Measurements from ENCODE around the gene BTBD10. TPM values are rescaled to one million over a fixed set of nuclear protein-coding genes. Genes with fewer than 3 reads are reported as not detected.

The BTBD10 gene
- total and polyA plus RNA-seq, 2 of the 13 experiments (the other 11 are each of a cell fraction or from before 2014, with no cell fraction given): 9.8 to 26.6 TPM

DNA sequence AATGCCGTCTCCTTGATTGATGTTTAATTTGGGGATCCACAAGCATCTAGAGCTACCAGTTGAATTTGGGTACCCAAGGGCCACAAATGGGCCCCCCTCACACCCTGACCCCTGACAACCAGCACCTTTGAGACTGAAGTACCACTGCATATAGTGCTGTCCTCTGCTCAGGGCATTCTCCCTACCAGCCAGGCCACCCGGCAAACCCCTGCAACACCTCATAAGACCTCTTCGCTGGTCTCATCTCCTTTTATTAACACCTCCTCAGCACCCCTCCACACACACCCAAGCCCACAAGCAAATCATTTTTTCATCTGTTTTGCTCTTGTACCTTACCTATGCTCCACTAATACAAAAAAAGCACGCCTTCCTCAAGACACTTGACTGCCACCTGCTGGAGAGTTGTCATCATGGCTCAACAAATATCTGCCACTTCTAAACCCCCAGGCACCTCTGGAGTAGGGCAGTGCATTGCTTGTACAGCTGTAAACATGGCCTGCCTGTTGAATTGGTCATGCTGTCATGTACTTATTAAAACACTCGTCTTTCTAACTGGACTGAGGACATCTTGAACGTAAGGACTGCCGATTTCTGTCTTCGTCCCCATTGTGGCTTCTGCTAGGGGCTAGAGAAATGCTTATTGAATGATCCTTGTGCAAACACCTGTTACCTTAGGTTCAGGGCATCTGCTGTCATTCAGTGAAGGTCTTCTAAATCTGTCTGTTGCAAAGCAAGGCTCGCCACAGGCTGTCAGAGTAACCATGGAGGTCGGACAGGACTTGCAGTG lies 118.9 kb downstream of the BTBD10 start:
- no peak overlapping the region for H3K9ac ChIP-seq (ENCODE audit: insufficient read depth, low read depth, low read length)
- no peaks in the 10 kb centered on the region for H3K9me3 ChIP-seq (ENCODE audit: low read length)
- no peak overlapping the region for H3K4me3 ChIP-seq (replicated peaks in 1 of 3; ENCODE audit: insufficient read depth in 1 of 3, low read depth in 2 of 3, low read length in 3 of 3)
- POLR2A ChIA-PET: no interaction called here
- no peak for TF ChIP-seq SIX1 (CRISPR knock-in tag; IDR thresholded peaks at IDR 0.05; ENCODE audit: borderline replicate concordance)
- TF ChIP-seq ZNF441 (CRISPR knock-in tag; IDR thresholded peaks at IDR 0.05; ENCODE audit: borderline replicate concordance): no peak
- peak; percentile 75 for TF ChIP-seq STAG1 (CRISPR knock-in tag; IDR thresholded peaks at IDR 0.05)
- TF ChIP-seq ZNF780A (CRISPR knock-in tag; IDR thresholded peaks at IDR 0.05): no peak
- no peak for TF ChIP-seq NCOR1 (IDR thresholded peaks at IDR 0.05; ENCODE audit: borderline replicate concordance, low read length)
- TF ChIP-seq SMC3 (IDR thresholded peaks at IDR 0.05; ENCODE audit: low read length): peak; percentile 82
- TF ChIP-seq FOSL1 (CRISPR knock-in tag; IDR thresholded peaks at IDR 0.05; ENCODE audit: borderline replicate concordance): no peak
- TF ChIP-seq, protein P1, sequence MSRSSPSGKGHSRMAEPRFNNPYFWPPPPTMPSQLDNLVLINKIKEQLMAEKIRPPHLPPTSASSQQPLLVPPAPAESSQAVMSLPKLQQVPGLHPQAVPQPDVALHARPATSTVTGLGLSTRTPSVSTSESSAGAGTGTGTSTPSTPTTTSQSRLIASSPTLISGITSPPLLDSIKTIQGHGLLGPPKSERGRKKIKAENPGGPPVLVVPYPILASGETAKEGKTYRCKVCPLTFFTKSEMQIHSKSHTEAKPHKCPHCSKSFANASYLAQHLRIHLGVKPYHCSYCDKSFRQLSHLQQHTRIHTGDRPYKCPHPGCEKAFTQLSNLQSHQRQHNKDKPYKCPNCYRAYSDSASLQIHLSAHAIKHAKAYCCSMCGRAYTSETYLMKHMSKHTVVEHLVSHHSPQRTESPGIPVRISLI (CRISPR knock-in tag; IDR thresholded peaks at IDR 0.05; ENCODE audit: borderline replicate concordance): peak; percentile 24; the same call in 1 of the 2 replicates
- TF ChIP-seq, protein P2, sequence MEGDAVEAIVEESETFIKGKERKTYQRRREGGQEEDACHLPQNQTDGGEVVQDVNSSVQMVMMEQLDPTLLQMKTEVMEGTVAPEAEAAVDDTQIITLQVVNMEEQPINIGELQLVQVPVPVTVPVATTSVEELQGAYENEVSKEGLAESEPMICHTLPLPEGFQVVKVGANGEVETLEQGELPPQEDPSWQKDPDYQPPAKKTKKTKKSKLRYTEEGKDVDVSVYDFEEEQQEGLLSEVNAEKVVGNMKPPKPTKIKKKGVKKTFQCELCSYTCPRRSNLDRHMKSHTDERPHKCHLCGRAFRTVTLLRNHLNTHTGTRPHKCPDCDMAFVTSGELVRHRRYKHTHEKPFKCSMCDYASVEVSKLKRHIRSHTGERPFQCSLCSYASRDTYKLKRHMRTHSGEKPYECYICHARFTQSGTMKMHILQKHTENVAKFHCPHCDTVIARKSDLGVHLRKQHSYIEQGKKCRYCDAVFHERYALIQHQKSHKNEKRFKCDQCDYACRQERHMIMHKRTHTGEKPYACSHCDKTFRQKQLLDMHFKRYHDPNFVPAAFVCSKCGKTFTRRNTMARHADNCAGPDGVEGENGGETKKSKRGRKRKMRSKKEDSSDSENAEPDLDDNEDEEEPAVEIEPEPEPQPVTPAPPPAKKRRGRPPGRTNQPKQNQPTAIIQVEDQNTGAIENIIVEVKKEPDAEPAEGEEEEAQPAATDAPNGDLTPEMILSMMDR (CRISPR knock-in tag; IDR thresholded peaks at IDR 0.05): peak; percentile 83
- H2AFZ ChIP-seq (ENCODE audit: low read length): no peak overlapping the region
- ATAC-seq: peak; percentile 83
- 21% methylated on average over 8 of the region's 10 CpGs for WGBS (ENCODE audit: low lambda C conversion rate)
- no peaks in the 10 kb centered on the region for H3K36me3 ChIP-seq (replicated peaks in 1 of 2; ENCODE audit: control insufficient read depth in 1 of 2, insufficient read depth in 2 of 2, low read length in 2 of 2)
- no peak overlapping the region for H3K27ac ChIP-seq (ENCODE audit: extremely low read length, insufficient read depth, low read length)
- no peaks in the 10 kb centered on the region; the same call in 1 of the 2 replicates for H4K20me1 ChIP-seq (ENCODE audit: insufficient read depth, low read length)
- H3K27me3 ChIP-seq (ENCODE audit: control insufficient read depth in 1 of 2, insufficient read depth in 2 of 2, low read length in 2 of 2): no peaks in the 10 kb centered on the region
- H3K4me1 ChIP-seq (ENCODE audit: insufficient read depth, low read length): no peaks in the 10 kb centered on the region
- BruUV-seq (replicated peaks): no TSS peak
- intact Hi-C loops (cut with micrococcal nuclease; ENCODE audit: unreplicated experiment): loop anchor here (1.0 kb wide), 1 partner anchor 134 kb away; no protein-coding TSS in a partner anchor
- H3K4me2 ChIP-seq (ENCODE audit: low read depth, low read length): no peak overlapping the region
- no peaks in the 10 kb centered on the region for H3K79me2 ChIP-seq (ENCODE audit: insufficient read depth, low read length)
- CTCF ChIA-PET (ENCODE audit: low intra/inter-chr PET ratio, low total read pairs): interaction anchor here (0.9 to 1.8 kb wide), 4 partner anchors 9 to 161 kb away, joined by 3 to 16 read pairs (median 4); no protein-coding TSS in a partner anchor
- in situ Hi-C loops (cut with HindIII; ENCODE audit: extremely low pct_ligation_motif_present, low pct_unique_long_range_greater_than_20kb): loop anchor here (5.0 to 10.0 kb wide), 2 partner anchors 137 to 379 kb away; no protein-coding TSS in a partner anchor
- FAIRE-seq: peak; percentile 76
- DNase-seq (ENCODE audit: low spot score): peak; percentile 64

Data from HepG2 (cell line).